BE2C (cell line): ENCODE measurements around the gene EMCN.

Experiments used
- DNase-seq: peaks from one replicate; pipeline ENCODE4 v3.0.0-alpha.2; 2020
- H3K27me3 ChIP-seq: fragments of 250-450 bp; sonication (Bioruptor Pico); 2 replicates; pipeline ENCODE4 v1.5.1; 2020; ENCODE audit warnings: mild to moderate bottlenecking
- H3K36me3 ChIP-seq: fragments of 250-450 bp; sonication (Bioruptor Pico); 2 replicates; pipeline ENCODE4 v1.5.1; 2020; ENCODE audit warnings: mild to moderate bottlenecking
- H3K4me1 ChIP-seq: fragments of 250-450 bp; sonication (Bioruptor Pico); 2 replicates; pipeline ENCODE4 v1.5.1; 2020
- H3K4me3 ChIP-seq: 2 replicates; pipeline ENCODE4 v1.5.1; 2011; ENCODE audit warnings: low read depth, low read length
- H3K9me3 ChIP-seq: fragments of 250-450 bp; sonication (Bioruptor Pico); 2 replicates; pipeline ENCODE4 v1.5.1; 2020
- TF ChIP-seq, protein P1 (sequence below): IDR thresholded peaks from 2 replicates; pipeline ENCODE4 v1.5.1; 2012; ENCODE audit warnings: mild to moderate bottlenecking, low read depth, low read length

Gene EMCN

DNA sequence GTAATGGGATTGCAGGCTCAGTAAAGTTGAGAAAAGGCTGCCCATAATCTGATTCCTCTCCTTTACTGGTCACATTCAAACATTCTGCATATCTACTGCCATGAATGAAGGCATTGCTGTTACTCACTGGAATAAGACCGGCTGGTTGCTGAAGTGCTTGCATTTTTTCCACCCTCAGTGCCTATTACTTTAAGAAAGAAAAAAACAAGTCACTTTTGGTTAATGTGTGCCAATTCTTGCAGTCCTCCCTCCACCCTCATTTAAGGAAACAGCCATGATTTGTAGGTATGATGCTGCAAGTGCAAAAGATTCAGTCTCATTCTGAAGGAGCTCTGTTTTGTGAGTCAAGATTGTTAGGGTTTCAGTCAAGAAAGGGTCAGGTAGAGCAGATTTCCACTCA, 94.9 kb downstream of the EMCN start:
- no peaks in the 10 kb centered on the region for H3K9me3 ChIP-seq
- TF ChIP-seq, protein P1, sequence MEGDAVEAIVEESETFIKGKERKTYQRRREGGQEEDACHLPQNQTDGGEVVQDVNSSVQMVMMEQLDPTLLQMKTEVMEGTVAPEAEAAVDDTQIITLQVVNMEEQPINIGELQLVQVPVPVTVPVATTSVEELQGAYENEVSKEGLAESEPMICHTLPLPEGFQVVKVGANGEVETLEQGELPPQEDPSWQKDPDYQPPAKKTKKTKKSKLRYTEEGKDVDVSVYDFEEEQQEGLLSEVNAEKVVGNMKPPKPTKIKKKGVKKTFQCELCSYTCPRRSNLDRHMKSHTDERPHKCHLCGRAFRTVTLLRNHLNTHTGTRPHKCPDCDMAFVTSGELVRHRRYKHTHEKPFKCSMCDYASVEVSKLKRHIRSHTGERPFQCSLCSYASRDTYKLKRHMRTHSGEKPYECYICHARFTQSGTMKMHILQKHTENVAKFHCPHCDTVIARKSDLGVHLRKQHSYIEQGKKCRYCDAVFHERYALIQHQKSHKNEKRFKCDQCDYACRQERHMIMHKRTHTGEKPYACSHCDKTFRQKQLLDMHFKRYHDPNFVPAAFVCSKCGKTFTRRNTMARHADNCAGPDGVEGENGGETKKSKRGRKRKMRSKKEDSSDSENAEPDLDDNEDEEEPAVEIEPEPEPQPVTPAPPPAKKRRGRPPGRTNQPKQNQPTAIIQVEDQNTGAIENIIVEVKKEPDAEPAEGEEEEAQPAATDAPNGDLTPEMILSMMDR = no peak

DNA sequence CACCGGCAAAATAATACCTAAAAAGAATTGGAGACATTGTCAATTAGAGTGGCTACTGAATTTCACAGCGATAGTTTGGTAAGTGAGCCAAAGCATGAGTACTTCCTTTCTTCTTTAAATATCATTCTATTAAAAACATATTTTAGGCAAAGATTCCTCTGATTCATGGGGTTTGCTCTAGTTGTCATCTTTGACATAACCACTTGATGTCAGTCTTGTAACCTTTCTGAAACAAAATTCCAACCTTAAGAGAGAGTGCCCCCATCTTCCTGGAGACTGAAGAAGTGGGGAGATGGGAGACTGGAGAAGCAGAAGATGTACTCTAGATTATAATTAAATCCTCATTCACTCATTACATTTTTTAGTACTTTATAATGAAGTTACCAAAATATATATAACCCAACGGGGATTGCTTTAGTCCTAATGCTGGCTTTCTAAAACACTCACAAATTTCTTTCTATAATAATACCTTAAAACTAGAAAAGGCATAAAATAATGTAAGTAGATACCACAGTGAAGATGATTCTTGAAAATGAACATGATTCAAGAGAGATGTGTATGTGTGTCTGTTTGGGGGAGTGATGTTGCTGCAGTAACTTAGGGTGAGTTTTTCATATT, 96.4 kb downstream of the EMCN start:
- DNase-seq = no peak

More for the DNA sequence above, 94.9 kb downstream of the EMCN start:
- H3K4me3 ChIP-seq = no peak overlapping the region
- no peaks in the 10 kb centered on the region for H3K27me3 ChIP-seq
- H3K36me3 ChIP-seq = no peaks in the 10 kb centered on the region
- no peak for DNase-seq
- no peaks in the 10 kb centered on the region for H3K4me1 ChIP-seq

DNA sequence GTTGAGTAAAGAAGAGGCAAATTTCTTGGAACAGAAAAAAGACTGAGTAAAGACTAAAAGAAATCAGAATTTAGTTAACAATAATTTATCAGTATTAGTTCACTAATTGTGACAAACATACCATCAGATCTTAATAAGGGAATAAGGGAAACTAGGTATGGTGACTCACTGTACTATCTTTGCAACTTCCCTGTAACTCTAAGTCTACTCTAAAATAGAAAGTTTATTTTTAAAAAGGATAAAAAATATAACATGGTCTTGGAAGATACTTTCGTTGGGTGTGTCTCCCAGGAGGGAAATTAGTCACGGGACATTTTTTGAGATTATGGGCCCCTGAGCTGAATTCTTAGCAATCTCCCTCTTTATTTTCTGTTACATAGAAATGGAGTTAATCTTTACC, 97.3 kb downstream of the EMCN start:
- Histone ChIP-seq H3K9me3 (no peaks in the 10 kb centered on the region), H3K4me3 (no peak overlapping the region), H3K4me1 (peaks cover 3% of the 10 kb centered on the region; the same call in 1 of the 2 replicates), H3K27me3 (no peaks in the 10 kb centered on the region), H3K36me3 (no peaks in the 10 kb centered on the region)
- TF ChIP-seq, protein P1 = no peak
- no peak for DNase-seq

More for the DNA sequence above, 96.4 kb downstream of the EMCN start:
- TF ChIP-seq, protein P1 = peak; percentile 61
- H3K36me3 ChIP-seq = no peaks in the 10 kb centered on the region
- no peaks in the 10 kb centered on the region for H3K27me3 ChIP-seq
- no peaks in the 10 kb centered on the region for H3K9me3 ChIP-seq
- H3K4me3 ChIP-seq = no peak overlapping the region
- H3K4me1 ChIP-seq = peaks cover 3% of the 10 kb centered on the region; the same call in 1 of the 2 replicates

DNA sequence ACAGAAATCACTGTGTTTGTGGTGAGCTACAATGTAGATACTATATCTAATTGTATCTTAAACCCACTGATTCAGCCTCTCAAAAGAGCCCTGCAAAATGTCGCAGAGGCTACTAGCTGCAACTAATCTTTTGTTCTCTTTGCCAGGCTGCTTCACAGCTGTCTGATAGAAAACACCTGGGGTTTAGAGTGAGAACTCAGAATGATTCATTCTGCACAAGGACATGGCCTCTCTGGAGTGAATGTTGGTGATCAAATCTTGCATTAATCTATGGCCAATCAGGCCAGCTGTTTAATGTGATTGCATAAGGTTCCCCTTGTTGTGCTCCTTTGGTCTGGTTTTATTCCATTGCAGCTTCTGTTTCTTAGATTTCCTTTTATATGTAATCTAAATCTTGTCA, 100.3 kb downstream of the EMCN start:
- no peak overlapping the region for H3K4me3 ChIP-seq
- TF ChIP-seq, protein P1 = no peak
- H3K9me3 ChIP-seq = no peaks in the 10 kb centered on the region
- H3K4me1 ChIP-seq = peaks cover 3% of the 10 kb centered on the region; the same call in 1 of the 2 replicates
- DNase-seq = peak; percentile 13
- no peaks in the 10 kb centered on the region for H3K27me3 ChIP-seq
- no peaks in the 10 kb centered on the region for H3K36me3 ChIP-seq

DNA sequence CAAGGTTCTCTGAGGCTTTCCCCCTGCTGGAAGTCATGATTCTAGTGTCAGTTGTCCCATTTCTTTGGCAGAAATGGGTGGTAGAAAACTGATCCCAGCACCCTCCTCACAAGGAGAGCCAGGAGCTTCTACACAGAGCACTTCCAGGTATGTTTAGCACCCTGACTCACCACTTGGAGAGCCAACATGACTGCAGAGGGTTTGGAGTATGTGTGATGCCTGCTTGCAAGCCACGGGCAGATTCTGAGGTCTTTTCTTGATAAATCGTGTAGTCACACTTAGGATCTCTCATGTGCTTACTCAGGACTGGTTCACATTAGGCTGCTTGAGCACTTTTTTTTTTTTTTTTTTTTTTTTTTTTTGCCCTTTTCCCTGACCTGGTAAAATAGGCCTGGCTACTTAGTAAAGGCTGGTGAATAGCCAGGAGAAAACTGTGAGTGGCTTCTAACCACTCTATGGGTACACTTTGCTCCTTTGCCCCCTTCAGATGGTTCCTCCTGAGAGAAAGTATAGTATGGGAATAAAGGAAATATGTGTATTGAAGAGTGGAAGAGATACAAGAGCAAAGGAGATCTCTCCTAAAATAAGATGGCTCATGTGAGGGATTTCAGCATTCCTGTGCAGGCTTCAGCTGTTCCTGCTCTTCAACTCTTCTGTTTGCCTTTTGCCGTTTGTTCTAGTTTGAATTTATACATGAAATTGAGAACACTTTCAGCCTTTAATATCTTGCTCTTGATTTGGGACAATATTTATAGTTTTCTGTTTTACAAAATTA, 103.6 kb downstream of the EMCN start:
- no peaks in the 10 kb centered on the region for H3K27me3 ChIP-seq
- H3K36me3 ChIP-seq = no peaks in the 10 kb centered on the region
- H3K4me1 ChIP-seq = peaks cover 3% of the 10 kb centered on the region; the same call in 1 of the 2 replicates
- TF ChIP-seq, protein P1 = no peak
- no peak for DNase-seq
- H3K4me3 ChIP-seq = no peak overlapping the region
- no peaks in the 10 kb centered on the region for H3K9me3 ChIP-seq

DNA sequence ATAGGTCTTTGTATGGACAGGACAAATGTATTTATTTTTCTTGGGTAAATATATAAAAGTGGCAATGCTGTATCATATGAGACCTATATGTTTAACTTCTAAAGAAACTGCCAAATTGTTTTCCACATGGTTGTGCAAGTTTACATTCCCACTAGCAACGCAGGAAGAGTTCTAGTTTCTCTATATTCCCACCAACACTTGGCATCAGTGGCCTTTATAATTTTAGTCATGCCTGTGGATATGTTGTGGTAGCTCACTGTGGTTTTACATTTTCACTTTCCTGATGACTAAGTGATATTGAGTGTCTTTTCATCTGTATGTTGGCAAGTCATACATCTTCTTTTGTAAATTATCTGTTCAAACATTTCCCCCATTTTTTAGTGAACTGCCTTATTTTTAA, 126.0 kb downstream of the EMCN start:
- no peak for DNase-seq
- TF ChIP-seq, protein P1 = no peak
- no peak overlapping the region for H3K4me3 ChIP-seq
- no peaks in the 10 kb centered on the region for H3K36me3 ChIP-seq
- no peaks in the 10 kb centered on the region for H3K27me3 ChIP-seq
- no peaks in the 10 kb centered on the region for H3K9me3 ChIP-seq
- no peaks in the 10 kb centered on the region for H3K4me1 ChIP-seq
